GM21390 (cell line): ENCODE data around the gene ADSL.

Source experiments
- ATAC-seq: cut with Tn5 transposase; IDR thresholded peaks from one replicate; pipeline ENCODE4 v1.9.1; 2021; ENCODE audit not compliant: unreplicated experiment

The ADSL gene

GRCh38 chr22:40416267-40416570 lies 69.9 kb downstream of the ADSL start:
- no peak for ATAC-seq

- ATAC-seq: no peak
These were observed 70.3 kb downstream of the ADSL start for GRCh38 chr22:40416636-40417035.

- no peak for ATAC-seq
These were observed 70.7 kb downstream of the ADSL start for GRCh38 chr22:40417041-40417440.

GRCh38 chr22:40417881-40418280 lies 71.6 kb downstream of the ADSL start:
- no peak for ATAC-seq

- ATAC-seq: no peak
These were observed 72.3 kb downstream of the ADSL start for GRCh38 chr22:40418366-40419201.

- ATAC-seq: no peak
These were observed 73.4 kb downstream of the ADSL start for GRCh38 chr22:40419718-40420117.

GRCh38 chr22:40420341-40421081 lies 74.2 kb downstream of the ADSL start:
- ATAC-seq: no peak

GRCh38 chr22:40421082-40421350 lies 74.7 kb downstream of the ADSL start:
- no peak for ATAC-seq

GRCh38 chr22:40421941-40422340 lies 75.6 kb downstream of the ADSL start:
- ATAC-seq: no peak

- ATAC-seq: no peak
These were observed 76.4 kb downstream of the ADSL start for GRCh38 chr22:40422558-40423309.

- ATAC-seq: no peak
These were observed 77.0 kb downstream of the ADSL start for GRCh38 chr22:40423310-40423688.

- ATAC-seq: no peak
These were observed 77.8 kb downstream of the ADSL start for GRCh38 chr22:40423882-40424640.

GRCh38 chr22:40425082-40425481 lies 78.8 kb downstream of the ADSL start:
- ATAC-seq: no peak

- ATAC-seq: no peak
These were observed 80.5 kb downstream of the ADSL start for GRCh38 chr22:40426594-40427333.

- ATAC-seq: no peak
These were observed 82.5 kb downstream of the ADSL start for GRCh38 chr22:40428796-40429195.

- no peak for ATAC-seq
These were observed 83.2 kb downstream of the ADSL start for GRCh38 chr22:40429481-40429880.

GRCh38 chr22:40430991-40431390 lies 84.7 kb downstream of the ADSL start:
- ATAC-seq: no peak

GRCh38 chr22:40432157-40432556 lies 85.9 kb downstream of the ADSL start:
- no peak for ATAC-seq

GRCh38 chr22:40432625-40433024 lies 86.3 kb downstream of the ADSL start:
- no peak for ATAC-seq

GRCh38 chr22:40433416-40434090 lies 87.3 kb downstream of the ADSL start:
- ATAC-seq: no peak
